ENCODE measurements around the gene ZNF682. TPM values are rescaled to one million over a fixed set of nuclear protein-coding genes. Genes with fewer than 3 reads are reported as not detected.

ZNF682 gene
- total RNA-seq: 2.1 and 2.3 TPM in 2 replicates

GRCh38 chr19:20039203-20039723 lies at the start of gene ZNF682:
ZNF682 (minus strand) TSS chr19:20039505; CDS start chr19:20039345, 160 bp downstream.

GRCh38 chr19:20077791-20078463 lies 38.6 kb upstream of the ZNF682 start, which contains the start of gene ZNF90:
ZNF90 (plus strand) TSS chr19:20078000; CDS start chr19:20078133, 133 bp downstream.

Other genes starting within 250 kb of the ZNF682 start
- gene ZNF506, start 217.8 kb downstream of the ZNF682 start, total RNA-seq: 10.3 and 18.0 TPM in 2 replicates
- 2.4 and 5.9 TPM in 2 replicates for gene ZNF253, start 173.6 kb downstream of the ZNF682 start, total RNA-seq
- 3.1 and 4.6 TPM in 2 replicates for gene ZNF93, start 138.6 kb downstream of the ZNF682 start, total RNA-seq
- 2.1 and 4.7 TPM in 2 replicates for gene ZNF90, start 38.5 kb upstream of the ZNF682 start, total RNA-seq
- gene ZNF486, start 127.7 kb upstream of the ZNF682 start, total RNA-seq: 3.8 and 6.6 TPM in 2 replicates